ENCODE results near the gene SLC7A6OS. TPM values are rescaled to one million over a fixed set of nuclear protein-coding genes. Genes with fewer than 3 reads are reported as not detected.

Gene SLC7A6OS
- total RNA-seq, 6 experiments from 2014 or later = 10.5 to 16.2 (median 13.7) TPM

GRCh38 chr16:68269793-68270192 lies 41.0 kb downstream of the SLC7A6OS start:
- Mint-ChIP-seq H3K27me3 (ENCODE audit: insufficient read depth) (peaks cover 2% of the 10 kb centered on the region; the same call in 1 of the 2 replicates), H3K36me3 (ENCODE audit: low read depth) (peaks cover 28% of the 10 kb centered on the region; the same call in 1 of the 2 replicates), H3K4me1 (ENCODE audit: low read depth) (peaks cover 47% of the 10 kb centered on the region), H3K4me3 (no peak overlapping the region), H3K9me3 (no peaks in the 10 kb centered on the region), H3K27ac (peak overlapping the region; percentile 18; the same call in 1 of the 2 replicates)
- no peak for TF ChIP-seq CTCF (IDR thresholded peaks at IDR 0.05)
- DNase-seq = no peak

- Mint-ChIP-seq H3K27me3 (ENCODE audit: insufficient read depth) (peaks cover 2% of the 10 kb centered on the region; the same call in 1 of the 2 replicates), H3K4me3 (peak overlapping the region; percentile 60), H3K27ac (peak overlapping the region; percentile 56), H3K9me3 (no peaks in the 10 kb centered on the region), H3K4me1 (ENCODE audit: low read depth) (peaks cover 56% of the 10 kb centered on the region), H3K36me3 (ENCODE audit: low read depth) (peaks cover 16% of the 10 kb centered on the region; the same call in 1 of the 2 replicates)
- no peak for TF ChIP-seq CTCF (IDR thresholded peaks at IDR 0.05)
- DNase-seq = no peak
Observed at GRCh38 chr16:68267612-68268405, 42.9 kb downstream of the SLC7A6OS start.

GRCh38 chr16:68265078-68265920 lies 45.4 kb downstream of the SLC7A6OS start:
- peak; percentile 92 for DNase-seq
- no peak for TF ChIP-seq CTCF (IDR thresholded peaks at IDR 0.05)
- Mint-ChIP-seq H3K27ac (peak overlapping the region; percentile 99), H3K4me1 (ENCODE audit: low read depth) (peaks cover 43% of the 10 kb centered on the region), H3K27me3 (ENCODE audit: insufficient read depth) (peaks cover 5% of the 10 kb centered on the region; the same call in 1 of the 2 replicates), H3K36me3 (ENCODE audit: low read depth) (peaks cover 16% of the 10 kb centered on the region; the same call in 1 of the 2 replicates), H3K9me3 (no peaks in the 10 kb centered on the region), H3K4me3 (peak overlapping the region; percentile 93)

- H3K36me3 Mint-ChIP-seq (ENCODE audit: low read depth) = peaks cover 14% of the 10 kb centered on the region; the same call in 1 of the 2 replicates
- peak; percentile 92 for TF ChIP-seq CTCF (IDR thresholded peaks at IDR 0.05)
- peak within 1 kb of the TSS; percentile 99 for H3K27ac Mint-ChIP-seq
- H3K4me1 Mint-ChIP-seq (ENCODE audit: low read depth) = peaks cover 40% of the 10 kb centered on the region
- peak within 1 kb of the TSS; percentile 93 for H3K4me3 Mint-ChIP-seq
- DNase-seq = peak; percentile 69
- H3K27me3 Mint-ChIP-seq (ENCODE audit: insufficient read depth) = peaks cover 5% of the 10 kb centered on the region; the same call in 1 of the 2 replicates
- no peaks in the 10 kb centered on the region for H3K9me3 Mint-ChIP-seq
Observed at GRCh38 chr16:68264128-68265077, 46.3 kb downstream of the SLC7A6OS start, which contains the start of gene SLC7A6. Gene SLC7A6 (plus strand): TSS chr16:68264526. CDS start chr16:68274727, 10,201 bp downstream.
